LoVo (cell line): ENCODE data around the gene KAZN.
A peak's percentile ranks its signal among the peaks of the same experiment; 100 is the strongest.

Source experiments
- DNase-seq: peaks from one replicate; pipeline ENCODE4 v3.0.0-alpha.2; 2016; ENCODE audit warnings: low spot score

KAZN gene

DNA sequence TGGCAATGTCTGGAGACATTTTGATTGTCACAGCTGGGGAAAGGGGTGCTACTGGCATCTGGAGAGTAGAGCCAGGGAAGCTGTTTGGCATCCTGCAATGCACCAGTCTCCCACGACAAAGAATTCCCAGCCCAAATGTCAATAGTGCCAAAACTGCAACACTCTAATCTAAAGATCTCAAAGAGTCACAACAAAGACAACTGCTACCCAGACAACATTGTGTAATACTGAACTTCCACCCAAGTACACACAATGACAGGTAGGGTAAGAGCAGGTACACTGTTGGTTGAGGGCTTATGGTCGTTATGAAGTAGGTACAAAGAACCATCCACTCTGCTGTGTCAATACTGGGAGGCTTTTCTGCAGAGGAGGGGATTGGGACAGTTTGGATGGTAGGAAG, 546.8 kb downstream of the KAZN start:
- DNase-seq = no peak

DNA sequence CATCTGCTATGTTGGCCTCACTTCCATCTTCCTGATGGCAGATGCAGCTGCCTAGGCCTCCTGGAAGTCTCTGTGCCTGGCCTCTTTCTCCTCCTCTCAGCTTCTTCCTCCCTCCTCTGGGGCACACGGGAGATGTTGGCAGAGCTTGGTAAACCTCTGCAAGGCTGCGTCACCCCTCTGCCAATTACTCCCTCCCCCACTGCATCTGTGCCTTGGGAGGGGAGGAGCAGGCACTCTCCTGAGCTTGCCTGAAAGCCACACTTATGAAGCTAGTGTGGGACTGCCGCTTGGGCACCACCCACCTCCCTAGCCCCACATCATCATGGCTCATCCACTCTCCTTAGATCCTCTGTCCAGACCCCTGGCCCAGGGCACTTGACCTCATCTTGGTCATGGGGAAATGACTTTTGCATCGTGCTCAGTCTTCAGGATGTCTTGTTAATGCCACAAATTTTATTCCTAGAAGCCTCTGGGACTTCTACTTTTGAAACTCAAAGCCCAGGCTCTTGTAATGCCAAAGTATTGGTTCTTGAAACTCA, 547.7 kb downstream of the KAZN start:
- no peak for DNase-seq

DNA sequence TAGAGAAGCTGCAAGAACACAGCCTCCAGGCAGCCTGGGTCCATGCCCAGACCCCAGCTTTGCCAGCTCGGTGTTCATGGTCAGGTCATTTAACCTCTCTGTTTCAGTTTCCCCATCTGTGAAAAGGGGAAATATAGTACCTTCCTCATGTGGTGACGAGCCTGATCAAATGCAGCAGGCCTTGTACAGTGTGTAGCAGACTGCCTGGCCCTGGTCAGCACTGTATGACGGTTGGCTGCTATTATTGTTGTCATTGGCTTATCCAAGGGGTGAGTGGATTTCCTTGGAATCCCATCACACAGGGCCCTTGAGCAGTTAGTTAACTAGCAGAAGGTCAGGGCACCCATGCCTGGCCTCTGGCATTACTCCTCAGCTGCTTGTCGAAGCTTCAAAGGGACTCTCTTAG, 548.5 kb downstream of the KAZN start:
- DNase-seq = no peak

DNA sequence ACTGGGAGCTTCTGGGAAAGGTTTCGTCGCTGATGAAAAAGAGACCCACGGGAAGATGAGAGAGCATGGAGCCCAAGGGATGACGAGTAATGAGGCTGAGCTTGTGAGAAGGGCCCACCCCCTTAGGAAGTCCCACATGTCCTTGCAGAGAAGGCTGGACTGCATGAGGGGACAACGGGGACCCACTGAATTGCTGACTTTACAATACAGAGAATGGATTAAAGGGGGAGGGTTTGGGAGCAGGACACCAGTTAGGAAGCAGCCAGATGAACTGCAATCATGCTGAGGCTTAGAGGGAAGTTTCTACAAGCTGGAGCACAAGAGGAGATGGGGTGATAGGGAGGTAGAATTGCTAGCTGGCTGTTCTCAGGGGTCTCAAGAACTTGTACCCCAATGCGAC, 549.5 kb downstream of the KAZN start:
- DNase-seq = no peak

DNA sequence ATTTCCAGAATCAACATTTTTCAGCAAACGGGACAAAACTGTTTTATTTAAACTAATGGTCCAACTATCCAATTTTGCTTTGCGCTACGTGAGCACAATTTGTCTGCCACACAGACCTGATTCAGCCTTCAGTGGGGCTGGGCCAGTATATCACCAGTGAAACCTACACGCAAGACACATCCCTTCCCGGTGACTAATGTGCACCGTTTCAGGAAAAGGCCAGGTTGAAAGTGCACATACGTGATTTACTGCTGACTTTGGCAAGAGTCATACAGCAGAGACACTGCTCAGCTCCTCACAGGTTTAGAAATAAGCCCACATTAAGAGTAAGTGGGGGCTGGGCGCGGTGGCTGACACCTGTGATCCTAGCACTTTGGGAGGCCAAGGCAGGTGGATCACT, 550.0 kb downstream of the KAZN start:
- DNase-seq = no peak

DNA sequence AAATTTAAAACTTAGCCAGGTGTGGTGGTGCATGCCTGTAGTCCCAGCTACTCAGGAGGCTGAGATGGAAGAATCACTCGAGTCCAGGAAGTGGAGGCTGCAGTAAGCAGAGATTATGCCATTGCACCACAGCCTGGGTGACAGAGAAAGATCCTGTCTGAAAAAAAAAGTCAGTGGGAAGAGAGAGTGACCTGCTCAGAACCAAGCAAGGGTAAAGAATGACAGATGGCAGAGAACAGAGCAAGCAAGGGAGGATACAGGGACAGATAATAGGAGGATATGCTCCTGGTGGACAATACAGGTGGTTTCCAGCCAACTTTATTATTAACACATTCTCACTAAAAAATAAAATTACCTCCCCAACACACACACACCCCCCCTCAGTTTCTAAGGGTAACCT, 550.5 kb downstream of the KAZN start:
- no peak for DNase-seq

DNA sequence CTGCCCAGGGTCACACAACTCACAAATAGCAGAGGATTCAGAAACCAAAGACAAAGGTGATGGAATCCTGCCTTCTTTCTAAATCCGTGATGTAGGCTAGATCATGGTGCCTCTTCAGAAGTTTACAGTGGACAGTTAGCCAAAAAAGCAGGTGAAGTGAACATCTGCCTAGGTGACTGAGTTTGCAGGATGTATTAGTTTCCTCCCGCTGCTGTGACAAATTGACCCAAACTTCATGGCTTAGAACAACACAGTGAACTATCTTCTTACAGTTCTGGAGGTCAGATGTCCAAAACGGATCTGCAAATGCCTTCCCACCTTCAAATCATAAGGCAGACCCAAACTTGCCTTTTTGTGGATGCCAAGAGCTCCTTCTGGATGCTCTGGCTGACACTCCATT, 551.9 kb downstream of the KAZN start:
- no peak for DNase-seq

DNA sequence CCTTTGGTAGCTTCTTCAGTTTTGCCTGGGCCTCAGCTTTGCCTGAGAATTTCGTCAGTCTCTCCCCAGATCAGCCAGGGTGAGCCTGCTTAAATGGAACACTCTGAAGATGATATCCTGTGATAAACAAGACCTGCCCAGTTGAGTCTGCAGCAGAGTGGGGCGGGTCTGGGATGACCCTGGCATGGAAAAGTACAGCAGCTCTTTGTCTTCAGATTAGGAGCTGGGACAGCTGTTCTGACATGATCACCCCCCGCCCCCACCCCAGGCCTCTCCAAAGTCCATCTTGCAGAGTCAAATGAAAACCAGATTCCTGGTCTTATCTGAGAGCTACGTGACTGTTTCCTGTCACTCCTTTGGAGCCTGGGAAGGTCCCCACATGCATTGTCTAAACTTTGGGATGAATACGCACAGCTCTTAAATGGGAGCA, 552.9 kb downstream of the KAZN start:
- DNase-seq = no peak

DNA sequence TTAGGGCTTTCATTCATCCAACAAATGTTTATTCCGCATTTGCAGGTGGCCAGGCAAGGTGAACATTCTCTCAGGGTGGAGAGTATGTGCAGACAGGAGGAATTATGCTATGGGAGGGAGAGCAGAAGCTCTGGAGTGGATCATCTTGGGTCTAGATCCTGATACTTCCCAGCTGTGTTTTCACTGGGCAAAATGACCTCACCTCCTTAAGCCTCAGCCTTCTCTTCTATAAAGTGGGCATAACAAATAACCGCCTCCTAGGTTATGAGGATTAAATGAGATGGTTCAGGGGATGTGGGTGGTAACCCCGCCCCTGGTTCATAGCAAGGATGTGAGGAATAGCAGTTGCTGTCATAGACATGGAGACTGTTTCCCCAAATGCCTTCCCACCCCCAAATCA, 553.4 kb downstream of the KAZN start:
- no peak for DNase-seq

DNA sequence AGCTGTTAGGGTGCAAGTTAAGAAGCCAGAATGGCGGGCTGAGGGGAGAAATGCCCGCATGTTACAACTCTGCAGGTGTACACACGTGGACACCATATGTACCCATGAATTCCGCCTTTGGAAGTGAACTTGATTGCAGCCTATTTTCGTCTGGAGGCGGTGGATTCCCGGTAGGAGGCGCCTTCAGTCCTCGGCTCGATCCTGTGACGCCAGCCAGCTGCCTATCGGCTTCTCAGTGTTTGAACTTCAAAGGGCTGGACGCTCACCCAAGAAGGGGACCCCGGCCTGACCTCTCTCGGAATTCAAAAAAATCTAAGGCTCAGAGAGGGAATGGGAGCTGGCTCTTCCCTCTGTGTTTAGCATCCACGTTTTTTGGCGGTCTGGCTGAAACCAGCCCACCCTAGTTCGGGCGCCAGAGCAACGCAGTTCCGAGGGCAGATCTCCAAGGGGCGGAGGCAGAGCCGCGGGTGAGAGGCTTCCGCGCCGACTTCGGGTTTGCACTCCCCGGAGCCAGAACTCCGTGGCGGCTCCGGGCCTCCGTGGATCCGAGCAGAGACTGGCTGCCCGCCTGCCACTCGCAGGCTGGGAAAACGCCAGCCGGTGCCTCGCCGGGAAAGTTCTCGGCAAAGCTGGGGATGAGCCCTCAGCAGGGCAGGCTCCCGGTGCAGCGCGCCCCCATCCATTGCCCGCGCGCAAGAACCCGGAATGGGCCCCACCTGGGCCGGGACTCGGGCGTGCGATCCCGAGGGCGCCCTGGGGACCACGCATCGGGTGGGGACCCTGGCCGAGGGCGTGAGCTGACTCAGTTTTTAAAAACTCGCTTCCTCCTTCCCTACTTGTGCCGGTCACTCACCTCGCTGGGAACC, 554.1 kb downstream of the KAZN start:
- peak; percentile 86 for DNase-seq

DNA sequence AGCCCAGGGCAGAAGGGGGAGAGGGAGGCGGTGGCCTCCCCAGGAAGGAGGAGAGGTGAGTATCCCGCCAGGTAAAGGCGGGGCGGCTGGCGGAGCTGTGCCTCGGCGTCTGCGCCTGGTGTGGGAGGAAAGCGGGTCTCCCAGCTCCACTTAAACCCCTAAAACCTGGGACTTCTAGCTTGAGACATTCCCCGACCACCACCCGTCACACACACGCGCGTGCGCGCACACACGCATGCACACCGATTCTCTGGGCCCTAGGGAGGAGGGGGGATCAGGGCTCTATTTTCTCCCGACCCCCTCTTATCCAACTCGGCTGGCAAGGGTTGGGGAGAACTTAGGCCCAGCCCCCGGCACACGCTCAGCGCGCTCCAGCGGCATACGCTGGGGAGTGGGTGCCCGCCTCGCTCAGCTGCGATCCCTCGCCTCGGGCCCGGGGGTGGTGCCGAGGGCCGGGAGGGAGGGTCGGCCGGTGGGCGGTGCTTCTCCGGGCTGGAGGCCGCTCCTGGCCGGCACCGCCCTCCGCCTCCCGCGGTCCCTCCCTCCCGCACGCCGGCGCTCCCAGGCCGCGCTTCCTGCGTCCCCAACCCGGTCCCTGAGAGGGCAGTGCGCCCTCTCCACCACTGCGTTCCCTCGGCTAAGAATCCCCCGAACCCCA, 554.8 kb downstream of the KAZN start, which contains the start of gene TMEM51:
Gene TMEM51, plus strand, starts transcription at position 564 of the 658 bp plus-strand sequence. CDS start 61,341 bp downstream, outside the sequence.
- DNase-seq = peak; percentile 82

DNA sequence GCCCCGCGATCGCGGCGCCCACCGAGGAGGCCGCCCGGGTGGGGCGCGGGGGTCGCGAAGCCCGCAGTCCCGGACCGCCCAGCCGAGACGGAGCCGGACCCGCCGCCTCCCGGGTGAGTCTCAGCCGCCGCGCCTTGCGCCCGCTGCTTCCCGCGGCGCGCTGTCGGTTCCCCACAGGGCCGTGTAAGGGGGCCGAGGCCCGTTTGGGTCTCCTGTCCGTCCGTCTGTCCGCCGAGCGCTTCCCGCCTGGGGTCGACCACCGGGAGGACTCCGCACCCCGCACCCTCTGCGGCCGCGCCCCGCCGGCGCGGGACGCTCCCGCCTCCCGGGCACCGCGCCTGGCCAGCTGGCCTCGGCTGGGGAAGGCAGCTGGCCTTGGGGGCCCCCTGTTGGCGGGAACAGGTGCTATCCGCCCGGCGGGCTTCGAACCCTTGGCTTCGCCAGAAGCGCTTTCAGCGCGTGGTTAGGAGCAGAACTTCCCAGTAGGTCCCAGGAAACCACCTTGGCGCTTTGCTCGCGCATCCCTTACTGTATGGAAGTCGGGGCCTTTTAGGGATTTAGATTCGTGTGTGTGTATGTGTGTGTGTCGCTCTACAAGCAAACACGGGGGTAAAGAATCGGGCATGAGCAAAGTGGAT, 555.5 kb downstream of the KAZN start:
- peak; percentile 71 for DNase-seq

DNA sequence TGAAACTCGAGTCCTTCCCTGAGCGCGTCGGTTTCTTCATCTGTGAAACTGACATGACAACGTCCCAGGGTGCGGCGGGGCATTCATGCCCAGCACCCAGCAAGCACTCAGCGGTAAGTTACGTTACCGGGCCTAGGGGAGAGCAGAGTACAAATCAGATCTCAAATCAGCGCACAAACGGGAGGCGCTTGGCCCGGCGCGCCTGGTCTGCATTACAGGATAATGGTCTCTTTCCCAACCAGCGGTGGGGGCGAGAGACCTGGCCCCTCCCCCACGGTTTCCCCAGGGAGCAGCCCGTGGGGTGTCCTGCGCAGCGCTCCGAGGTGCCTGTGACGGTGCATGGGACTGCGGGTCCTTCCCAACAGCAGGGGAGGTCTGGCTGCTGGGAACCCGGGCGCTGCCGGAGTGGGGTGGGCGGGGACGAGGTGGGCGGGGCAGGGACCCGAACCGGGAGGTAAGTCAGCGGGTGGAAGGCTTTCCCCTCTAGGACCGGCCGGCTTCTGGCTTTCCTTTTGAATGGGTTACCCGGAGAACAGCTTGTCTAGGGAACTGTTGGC, 556.1 kb downstream of the KAZN start:
- DNase-seq = no peak

DNA sequence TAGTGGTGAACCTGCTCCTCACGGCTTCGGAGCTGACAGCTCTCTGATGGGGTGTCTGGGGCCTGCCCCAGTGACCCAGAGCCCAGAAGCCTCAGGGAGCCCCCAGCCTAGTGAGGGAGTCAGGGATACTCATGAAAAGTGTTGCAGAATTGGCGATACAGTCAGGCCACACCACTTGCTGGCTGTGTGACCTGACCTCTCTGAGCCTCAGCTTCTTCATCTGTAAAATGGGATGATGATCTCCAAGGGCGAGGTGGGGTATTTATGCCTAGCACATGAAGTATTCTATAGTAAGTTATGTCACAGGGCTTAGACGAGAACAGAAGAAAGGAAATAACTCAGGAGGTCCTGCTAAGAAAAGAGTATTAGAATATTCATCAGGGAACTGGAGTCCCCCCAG, 556.7 kb downstream of the KAZN start:
- DNase-seq = no peak

DNA sequence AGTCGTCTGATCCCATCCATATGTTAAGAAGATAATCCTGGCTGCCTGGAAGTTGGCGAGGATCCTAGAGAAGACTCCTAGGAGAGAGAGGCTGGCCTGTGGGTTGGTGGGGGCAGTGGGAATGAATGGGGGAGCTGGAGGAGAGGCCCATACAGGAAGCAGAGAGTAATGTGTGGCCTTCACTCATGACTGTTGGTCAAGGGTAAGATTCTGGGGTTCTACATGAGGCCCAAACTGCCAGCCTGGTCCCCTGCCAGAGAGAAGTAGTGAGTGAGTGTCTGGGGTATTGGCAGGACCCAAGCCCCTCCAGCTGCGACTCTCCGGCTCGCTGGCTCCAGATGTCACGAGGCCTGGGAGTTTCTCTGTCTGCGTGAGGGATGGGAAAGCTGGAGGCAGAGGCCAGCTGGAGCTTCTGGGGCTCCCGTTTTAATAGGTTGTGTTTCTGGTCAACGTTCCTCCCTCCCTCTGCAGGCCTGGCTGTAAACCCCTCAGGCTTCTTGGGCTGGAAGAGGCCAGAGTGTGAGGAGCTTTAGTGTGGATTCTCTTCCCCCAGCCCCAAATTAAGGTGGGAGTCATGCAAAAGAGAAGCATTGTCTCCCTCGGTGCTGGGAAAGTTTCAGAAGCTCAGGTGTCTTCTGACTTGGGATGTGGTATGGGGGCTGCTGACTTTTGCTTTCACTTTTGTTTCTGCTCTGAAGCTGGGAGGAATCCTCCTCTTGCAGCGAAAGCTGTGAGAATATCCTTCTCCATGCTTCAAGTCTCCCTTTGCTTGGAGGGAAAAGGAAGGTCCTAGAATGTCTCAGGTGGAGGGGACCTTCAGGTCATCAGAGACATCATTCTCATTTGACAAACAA, 557.6 kb downstream of the KAZN start:
- no peak for DNase-seq

DNA sequence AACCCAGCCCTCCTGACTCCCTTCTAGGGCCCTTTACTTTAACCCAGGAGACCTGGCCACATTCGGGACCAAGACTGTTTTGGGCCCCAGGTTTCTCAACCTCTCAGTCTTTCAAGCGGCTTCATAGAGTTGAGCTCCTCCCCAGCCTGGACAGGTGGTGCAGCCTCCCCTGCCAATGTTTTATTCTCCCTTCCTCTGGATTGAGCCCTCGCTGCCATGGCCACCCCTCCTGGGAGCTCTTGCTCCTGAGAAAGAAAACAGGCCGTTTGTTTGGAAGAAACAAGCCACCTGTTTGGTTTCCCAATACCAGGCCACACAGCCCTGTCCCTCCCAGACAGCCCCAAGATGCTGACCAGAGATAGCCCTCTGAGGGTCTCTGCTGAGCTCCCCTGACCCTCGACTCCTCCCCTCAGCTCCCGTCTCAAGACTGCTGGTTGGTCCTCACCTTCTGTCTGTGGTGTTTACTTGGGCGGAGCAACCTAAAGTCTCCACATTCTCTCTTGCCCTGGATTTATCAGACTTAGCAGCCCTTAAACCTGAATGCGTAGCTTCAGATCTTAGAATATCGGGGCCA, 558.4 kb downstream of the KAZN start:
- no peak for DNase-seq

DNA sequence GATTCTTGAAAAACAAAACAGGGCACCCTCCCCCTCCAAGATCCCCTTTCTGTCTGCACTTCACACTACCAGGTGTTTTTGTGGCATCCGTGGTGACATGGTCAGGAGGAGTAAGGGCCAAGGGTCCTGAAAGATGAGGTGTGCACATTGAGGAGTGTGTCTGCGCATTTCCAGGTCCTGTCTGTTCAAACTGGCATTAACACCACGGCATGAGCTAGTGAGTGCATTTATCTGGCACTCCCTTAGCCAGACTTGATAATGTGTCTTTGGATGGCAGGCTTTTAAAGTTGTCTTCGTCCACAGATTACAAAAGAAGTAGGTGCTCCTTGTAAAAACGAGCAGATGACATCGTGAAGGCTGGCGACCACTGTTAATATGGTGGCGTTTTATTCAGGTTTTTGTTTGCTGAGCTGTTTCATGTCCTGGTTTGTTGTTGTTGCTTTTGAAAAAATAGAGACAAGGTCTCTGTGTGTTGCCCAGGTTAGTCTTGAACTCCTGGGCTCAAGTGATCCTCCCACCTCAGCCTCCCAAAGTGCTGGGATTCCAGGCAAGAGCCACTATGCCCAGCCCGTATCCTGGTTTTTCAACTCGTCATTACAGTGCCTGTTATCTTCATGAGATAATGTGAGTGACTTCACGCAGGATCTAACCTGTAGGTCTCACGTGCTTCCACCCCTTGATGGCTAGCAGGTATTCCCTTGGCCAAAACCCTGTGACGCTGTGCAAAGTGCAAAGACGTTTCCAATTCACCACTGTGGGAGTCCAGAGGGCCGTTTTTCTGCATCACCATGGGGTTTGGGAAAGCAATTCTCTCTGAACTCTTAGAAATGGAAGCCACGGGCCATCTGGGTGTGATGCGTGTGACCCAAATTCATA, 559.3 kb downstream of the KAZN start:
- no peak for DNase-seq

DNA sequence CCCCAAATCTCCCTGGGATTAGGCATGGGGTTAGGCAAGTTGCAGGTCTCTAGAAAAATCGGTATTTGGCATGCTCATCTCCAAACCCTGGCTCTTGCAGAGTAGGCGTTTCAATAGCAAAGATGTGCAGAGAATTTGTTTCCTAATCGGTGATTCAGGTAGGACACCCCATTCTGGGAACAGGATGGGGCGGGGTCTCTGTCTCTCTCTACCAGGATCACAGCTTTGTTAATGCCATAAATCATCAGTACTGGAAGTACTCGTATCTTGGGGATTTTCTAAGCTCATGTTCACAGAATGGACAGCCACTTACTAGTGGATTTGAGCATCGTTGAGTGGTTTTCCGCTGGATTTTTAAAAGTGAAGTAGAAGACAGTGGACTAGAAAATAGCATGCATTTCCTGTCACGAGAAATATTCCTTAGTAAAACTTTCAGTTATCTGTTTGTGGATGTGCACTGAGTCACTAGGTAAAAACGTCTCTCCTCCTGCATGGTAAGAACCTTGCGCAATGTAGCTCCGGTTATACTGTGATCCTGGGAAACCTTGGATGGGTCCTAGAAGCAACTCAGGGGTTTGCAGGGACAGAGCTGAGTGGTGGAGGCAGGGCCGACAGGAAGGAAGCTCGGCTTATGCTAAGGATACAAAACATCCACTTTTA, 560.2 kb downstream of the KAZN start:
- no peak for DNase-seq

DNA sequence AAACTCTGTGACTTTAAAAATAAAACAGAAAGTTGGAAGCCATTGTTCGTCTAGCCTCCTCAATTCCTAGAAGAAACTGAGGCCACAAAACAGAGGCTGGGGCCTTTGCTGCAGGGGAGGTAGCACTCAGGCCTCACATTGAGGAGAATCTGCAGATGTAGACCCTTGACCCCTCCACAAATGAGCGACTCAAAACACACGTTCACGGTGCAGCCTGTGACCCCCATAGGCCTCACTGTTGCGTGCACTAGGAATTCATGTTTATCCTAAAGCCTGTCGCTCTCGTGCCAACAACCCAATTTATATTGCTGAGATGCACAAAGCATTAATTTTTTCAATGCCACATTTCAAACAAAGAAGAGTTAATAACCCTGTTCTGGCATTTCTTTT, 560.7 kb downstream of the KAZN start:
- DNase-seq = no peak

DNA sequence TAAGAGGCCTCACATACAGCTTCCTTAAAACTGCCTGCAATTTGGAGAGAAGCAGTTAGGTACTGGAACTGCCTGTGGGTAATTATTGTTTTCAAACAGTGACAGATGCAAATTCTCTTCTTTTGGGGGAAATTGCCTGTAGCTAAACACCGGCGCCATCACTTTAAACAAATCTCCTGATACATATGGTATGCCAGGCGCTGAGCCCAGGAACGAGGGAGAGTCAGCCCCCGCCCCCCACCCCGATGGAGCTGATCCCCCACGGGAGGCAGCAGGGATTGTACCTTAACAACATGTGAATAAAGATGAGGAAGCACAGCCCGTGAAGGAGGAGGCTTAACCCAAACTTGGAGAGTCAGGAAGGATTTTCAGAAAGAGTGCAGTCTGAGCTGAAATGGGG, 562.1 kb downstream of the KAZN start:
- DNase-seq = no peak
